ENCODE data around the gene PHETA1. TPM values are rescaled to one million over a fixed set of nuclear protein-coding genes. Genes with fewer than 3 reads are reported as not detected.

PHETA1 gene
- total RNA-seq, 1 donor from 2014 or later: 14.9 TPM

DNA sequence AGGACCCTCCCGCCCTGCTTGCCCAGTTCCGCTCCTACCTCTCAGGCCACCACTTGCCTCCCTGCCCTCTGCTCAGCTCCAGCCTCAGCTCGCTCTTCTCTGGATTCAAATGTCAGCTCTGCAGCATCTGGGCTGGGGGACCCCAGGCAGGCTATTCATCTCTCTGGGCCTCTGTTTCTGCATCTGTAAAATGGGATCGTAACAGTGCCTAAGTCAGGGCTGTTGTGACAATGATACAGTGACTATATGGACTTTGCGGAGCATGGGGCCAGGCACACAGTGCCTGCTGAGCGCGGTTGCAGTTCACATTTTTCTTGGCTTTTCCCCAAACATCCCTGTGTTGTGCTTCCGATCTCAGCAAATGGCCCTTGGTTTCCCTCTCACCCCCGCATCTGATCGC, 2.8 kb downstream of the PHETA1 start:
- Histone ChIP-seq H3K4me3 (ENCODE audit: insufficient read depth, low read depth, low read length) (no peak overlapping the region), H3K4me1 (ENCODE audit: insufficient read depth, low read length) (peaks cover 18% of the 10 kb centered on the region), H3K36me3 (ENCODE audit: insufficient read depth, low read length) (no peaks in the 10 kb centered on the region), H2AFZ (ENCODE audit: low read depth, low read length) (no peak overlapping the region), H3K9ac (ENCODE audit: low read length) (no peak overlapping the region), H3K4me2 (ENCODE audit: low read length) (no peak overlapping the region), H3K79me2 (ENCODE audit: insufficient read depth, low read length) (peaks cover 7% of the 10 kb centered on the region), H3K9me3 (ENCODE audit: insufficient read depth, low read depth, low read length) (no peaks in the 10 kb centered on the region), H3K27me3 (ENCODE audit: insufficient read depth, low read length) (no peaks in the 10 kb centered on the region), H3K27ac (ENCODE audit: low read depth, low read length) (no peak overlapping the region), H4K20me1 (ENCODE audit: insufficient read depth, low read length) (peaks cover 29% of the 10 kb centered on the region)
- H3K4me3 Mint-ChIP-seq (ENCODE audit: unreplicated experiment): peak overlapping the region; percentile 11
- H3K9me3 Mint-ChIP-seq (ENCODE audit: unreplicated experiment): no peaks in the 10 kb centered on the region
- FAIRE-seq: no peak
- H3K27me3 Mint-ChIP-seq (ENCODE audit: low read depth, unreplicated experiment): no peaks in the 10 kb centered on the region
- TF ChIP-seq, protein P1, sequence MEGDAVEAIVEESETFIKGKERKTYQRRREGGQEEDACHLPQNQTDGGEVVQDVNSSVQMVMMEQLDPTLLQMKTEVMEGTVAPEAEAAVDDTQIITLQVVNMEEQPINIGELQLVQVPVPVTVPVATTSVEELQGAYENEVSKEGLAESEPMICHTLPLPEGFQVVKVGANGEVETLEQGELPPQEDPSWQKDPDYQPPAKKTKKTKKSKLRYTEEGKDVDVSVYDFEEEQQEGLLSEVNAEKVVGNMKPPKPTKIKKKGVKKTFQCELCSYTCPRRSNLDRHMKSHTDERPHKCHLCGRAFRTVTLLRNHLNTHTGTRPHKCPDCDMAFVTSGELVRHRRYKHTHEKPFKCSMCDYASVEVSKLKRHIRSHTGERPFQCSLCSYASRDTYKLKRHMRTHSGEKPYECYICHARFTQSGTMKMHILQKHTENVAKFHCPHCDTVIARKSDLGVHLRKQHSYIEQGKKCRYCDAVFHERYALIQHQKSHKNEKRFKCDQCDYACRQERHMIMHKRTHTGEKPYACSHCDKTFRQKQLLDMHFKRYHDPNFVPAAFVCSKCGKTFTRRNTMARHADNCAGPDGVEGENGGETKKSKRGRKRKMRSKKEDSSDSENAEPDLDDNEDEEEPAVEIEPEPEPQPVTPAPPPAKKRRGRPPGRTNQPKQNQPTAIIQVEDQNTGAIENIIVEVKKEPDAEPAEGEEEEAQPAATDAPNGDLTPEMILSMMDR (IDR thresholded peaks at IDR 0.05; ENCODE audit: insufficient read depth, low read depth, low read length): no peak
- no peak for TF ChIP-seq EZH2 (IDR thresholded peaks at IDR 0.05; ENCODE audit: insufficient read depth, low read length)
- H3K36me3 Mint-ChIP-seq (ENCODE audit: low read depth, unreplicated experiment): peaks cover 18% of the 10 kb centered on the region
- no peak overlapping the region for H3K27ac Mint-ChIP-seq (ENCODE audit: unreplicated experiment)
- H3K4me1 Mint-ChIP-seq (ENCODE audit: low read depth, unreplicated experiment): peaks cover 22% of the 10 kb centered on the region
- DNase-seq (ENCODE audit: low read depth): no peak

DNA sequence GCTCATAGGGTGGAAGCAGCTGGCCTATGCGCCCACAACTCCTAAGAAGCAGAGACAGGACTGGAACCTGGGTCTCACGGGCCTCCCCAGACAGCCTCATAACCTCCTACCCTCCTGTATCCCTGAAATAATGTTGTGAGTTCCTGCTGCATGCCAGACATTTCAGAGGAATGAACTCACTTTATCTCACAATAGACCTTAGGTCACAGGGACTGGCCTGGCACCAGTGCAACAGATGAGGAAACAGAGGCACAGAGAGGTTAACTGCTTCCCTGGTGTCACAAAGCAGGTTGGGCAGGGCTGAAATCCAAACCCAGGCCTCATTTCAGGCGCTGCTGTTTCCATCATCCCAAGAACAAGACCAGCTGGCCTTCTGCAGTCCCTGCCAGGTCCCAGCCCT, 5.3 kb downstream of the PHETA1 start:
- DNase-seq (ENCODE audit: low read depth): peak; percentile 44
- Histone ChIP-seq H4K20me1 (ENCODE audit: insufficient read depth, low read length) (peaks cover 29% of the 10 kb centered on the region), H3K9ac (ENCODE audit: low read length) (no peak overlapping the region), H3K36me3 (ENCODE audit: insufficient read depth, low read length) (no peaks in the 10 kb centered on the region), H3K27ac (ENCODE audit: low read depth, low read length) (no peak overlapping the region), H2AFZ (ENCODE audit: low read depth, low read length) (no peak overlapping the region), H3K4me2 (ENCODE audit: low read length) (peak overlapping the region; percentile 19), H3K9me3 (ENCODE audit: insufficient read depth, low read depth, low read length) (no peaks in the 10 kb centered on the region), H3K27me3 (ENCODE audit: insufficient read depth, low read length) (no peaks in the 10 kb centered on the region), H3K4me3 (ENCODE audit: insufficient read depth, low read depth, low read length) (no peak overlapping the region), H3K4me1 (ENCODE audit: insufficient read depth, low read length) (peaks cover 16% of the 10 kb centered on the region), H3K79me2 (ENCODE audit: insufficient read depth, low read length) (peaks cover 7% of the 10 kb centered on the region)
- peak overlapping the region; percentile 14 for H3K4me3 Mint-ChIP-seq (ENCODE audit: unreplicated experiment)
- H3K27me3 Mint-ChIP-seq (ENCODE audit: low read depth, unreplicated experiment): peaks cover 4% of the 10 kb centered on the region
- TF ChIP-seq, protein P1 (IDR thresholded peaks at IDR 0.05; ENCODE audit: insufficient read depth, low read depth, low read length): no peak
- no peak for TF ChIP-seq EZH2 (IDR thresholded peaks at IDR 0.05; ENCODE audit: insufficient read depth, low read length)
- peaks cover 18% of the 10 kb centered on the region for H3K36me3 Mint-ChIP-seq (ENCODE audit: low read depth, unreplicated experiment)
- FAIRE-seq: no peak
- H3K27ac Mint-ChIP-seq (ENCODE audit: unreplicated experiment): no peak overlapping the region
- no peaks in the 10 kb centered on the region for H3K9me3 Mint-ChIP-seq (ENCODE audit: unreplicated experiment)
- peaks cover 23% of the 10 kb centered on the region for H3K4me1 Mint-ChIP-seq (ENCODE audit: low read depth, unreplicated experiment)

- Histone ChIP-seq H3K36me3 (ENCODE audit: insufficient read depth, low read length) (no peaks in the 10 kb centered on the region), H3K9ac (ENCODE audit: low read length) (no peak overlapping the region), H3K27me3 (ENCODE audit: insufficient read depth, low read length) (no peaks in the 10 kb centered on the region), H3K4me2 (ENCODE audit: low read length) (peak overlapping the region; percentile 19), H3K4me1 (ENCODE audit: insufficient read depth, low read length) (peaks cover 10% of the 10 kb centered on the region), H4K20me1 (ENCODE audit: insufficient read depth, low read length) (peaks cover 29% of the 10 kb centered on the region), H3K79me2 (ENCODE audit: insufficient read depth, low read length) (peaks cover 7% of the 10 kb centered on the region), H3K27ac (ENCODE audit: low read depth, low read length) (no peak overlapping the region), H2AFZ (ENCODE audit: low read depth, low read length) (no peak overlapping the region), H3K9me3 (ENCODE audit: insufficient read depth, low read depth, low read length) (no peaks in the 10 kb centered on the region), H3K4me3 (ENCODE audit: insufficient read depth, low read depth, low read length) (no peak overlapping the region)
- TF ChIP-seq, protein P1 (IDR thresholded peaks at IDR 0.05; ENCODE audit: insufficient read depth, low read depth, low read length): no peak
- no peak for TF ChIP-seq EZH2 (IDR thresholded peaks at IDR 0.05; ENCODE audit: insufficient read depth, low read length)
- no peak overlapping the region for H3K4me3 Mint-ChIP-seq (ENCODE audit: unreplicated experiment)
- peaks cover 4% of the 10 kb centered on the region for H3K27me3 Mint-ChIP-seq (ENCODE audit: low read depth, unreplicated experiment)
- peaks cover 18% of the 10 kb centered on the region for H3K36me3 Mint-ChIP-seq (ENCODE audit: low read depth, unreplicated experiment)
- H3K4me1 Mint-ChIP-seq (ENCODE audit: low read depth, unreplicated experiment): peaks cover 20% of the 10 kb centered on the region
- H3K9me3 Mint-ChIP-seq (ENCODE audit: unreplicated experiment): no peaks in the 10 kb centered on the region
- FAIRE-seq (no peak), DNase-seq (ENCODE audit: low read depth) (no peak)
- H3K27ac Mint-ChIP-seq (ENCODE audit: unreplicated experiment): no peak overlapping the region
Measured at GRCh38 chr12:111362687-111363475, 6.0 kb downstream of the PHETA1 start.
